Stimulated activated naive CD4-positive, alpha-beta T cell treated with Interleukin-2 at 50 U/mL for 16 hours (primary cell): ENCODE data around the gene STXBP3.

Source experiments
- DNase-seq: peaks from one replicate; lab custom pipeline; 2025; lab: John Stamatoyannopoulos, UW

The STXBP3 gene

DNA sequence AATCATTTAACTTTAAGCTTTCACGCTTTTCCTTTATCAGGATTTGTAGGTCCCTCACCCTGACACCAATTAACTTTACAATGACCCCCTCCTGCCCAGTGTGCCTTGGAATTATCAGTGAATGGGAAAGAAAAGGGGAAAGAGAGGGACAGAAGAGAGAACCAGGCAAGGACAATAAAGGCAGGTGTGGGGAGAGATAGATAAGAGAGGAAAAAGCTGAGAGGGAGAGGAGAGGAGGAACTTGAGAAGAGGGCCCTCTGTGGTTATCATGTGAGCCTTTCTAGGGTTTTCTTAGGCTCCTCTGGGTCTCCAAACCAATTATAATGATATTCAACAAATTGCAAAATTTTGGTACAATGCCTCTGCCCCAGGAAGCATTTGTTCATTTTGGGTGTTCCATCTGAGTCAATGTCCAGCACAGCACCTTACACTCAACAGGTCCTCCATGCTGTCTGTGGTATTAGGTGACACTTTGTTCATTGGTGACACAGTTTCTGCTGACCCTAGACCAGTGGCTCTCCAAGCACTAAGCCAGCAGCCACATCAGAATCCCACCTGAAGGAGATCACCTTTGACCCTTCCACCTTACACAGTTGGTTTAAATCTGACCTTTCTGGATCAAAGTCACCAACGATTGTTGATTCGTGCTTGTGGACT is 96.2 kb downstream of the STXBP3 start:
- DNase-seq = no peak

DNA sequence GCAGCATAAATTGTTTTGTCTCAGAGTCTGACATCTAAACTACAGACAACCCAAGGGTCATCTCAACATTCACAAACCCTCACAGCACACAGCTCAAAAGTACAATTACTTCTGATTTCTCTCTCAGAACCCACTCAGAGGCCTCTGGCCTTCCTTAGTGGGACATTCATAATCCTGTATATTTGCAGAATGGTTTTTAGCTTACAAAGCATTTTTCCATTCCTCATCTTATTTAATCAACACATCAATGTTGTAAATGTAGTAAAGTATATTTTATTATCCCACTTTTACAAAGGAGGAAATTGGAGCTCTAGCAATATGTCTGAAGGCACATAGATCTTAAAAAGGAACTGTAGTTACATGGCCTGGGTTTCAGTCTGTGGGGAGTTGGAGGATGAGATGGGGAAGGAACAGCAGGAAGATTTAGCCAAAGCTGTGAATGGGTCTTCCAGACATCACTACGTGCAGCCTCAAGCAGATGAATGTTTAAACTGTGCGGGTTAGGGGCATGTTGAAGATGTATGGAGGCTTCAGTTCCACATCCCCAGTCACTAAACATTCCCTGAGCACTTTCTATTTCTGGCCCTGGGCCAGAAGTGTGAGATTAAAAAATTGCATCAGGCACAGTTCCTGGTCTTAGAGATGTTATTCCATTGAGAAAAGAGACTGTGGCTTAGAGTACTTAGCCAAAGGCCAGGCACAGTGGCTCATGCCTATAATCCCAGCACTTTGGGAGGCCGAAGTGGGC is 97.1 kb downstream of the STXBP3 start:
- DNase-seq = no peak

DNA sequence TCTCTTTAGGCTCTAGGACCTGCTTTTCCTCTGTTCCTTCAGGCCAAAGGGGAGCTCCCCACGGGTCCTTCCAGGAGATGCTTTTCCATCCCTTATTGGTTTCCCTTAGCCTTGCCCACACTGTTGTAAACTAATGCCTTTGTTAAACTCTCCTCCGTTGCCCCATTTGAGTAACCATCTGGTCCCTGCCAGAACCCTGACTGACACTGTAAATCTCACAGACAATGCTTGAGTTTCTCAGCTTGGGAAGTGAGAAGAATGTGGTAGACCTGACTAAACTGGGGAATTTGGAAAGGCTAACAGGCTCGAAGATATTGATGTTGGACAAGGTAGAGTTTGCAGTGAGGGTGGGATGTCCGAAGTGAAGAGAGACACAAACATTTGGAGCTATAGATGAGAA is 99.0 kb downstream of the STXBP3 start:
- DNase-seq = no peak

DNA sequence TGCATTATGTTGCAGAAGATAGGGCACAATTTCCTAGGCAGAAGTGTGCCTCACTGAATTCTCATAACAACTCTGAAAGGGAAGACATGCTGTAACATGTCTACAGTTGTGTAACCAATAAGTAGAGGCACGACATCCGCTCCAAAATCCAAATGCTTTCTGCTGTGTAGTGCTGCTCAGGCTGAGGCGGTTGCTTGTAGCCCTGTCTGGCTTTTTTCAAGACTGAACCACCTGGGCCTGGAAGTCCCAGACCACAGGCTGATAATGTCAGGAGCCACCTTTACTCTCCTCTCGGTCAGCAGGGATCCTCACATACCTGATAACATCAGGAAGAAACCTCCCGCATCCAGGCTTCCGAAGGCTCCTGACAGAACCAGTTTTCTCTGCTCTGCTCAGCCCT is 99.5 kb downstream of the STXBP3 start:
- DNase-seq = no peak

DNA sequence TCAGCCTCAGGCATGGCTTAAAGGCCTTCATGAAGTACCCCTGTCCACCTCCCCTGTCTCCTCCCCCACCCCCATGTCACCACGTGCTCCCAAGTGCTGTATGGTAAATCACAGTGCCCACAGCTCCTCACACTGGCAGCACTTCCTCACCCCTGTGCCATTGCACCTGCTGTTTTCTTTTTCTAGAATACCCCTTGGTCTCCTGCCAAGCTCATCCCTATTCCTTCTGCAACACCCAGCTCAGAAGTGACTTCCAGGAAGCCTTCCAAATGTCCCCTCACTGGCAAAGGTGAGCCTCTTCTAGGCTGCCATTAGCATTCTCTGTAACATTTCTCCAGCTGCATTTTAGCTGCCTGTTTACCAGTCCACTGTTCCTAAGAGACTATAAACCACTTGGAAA is 101.0 kb downstream of the STXBP3 start:
- no peak for DNase-seq

DNA sequence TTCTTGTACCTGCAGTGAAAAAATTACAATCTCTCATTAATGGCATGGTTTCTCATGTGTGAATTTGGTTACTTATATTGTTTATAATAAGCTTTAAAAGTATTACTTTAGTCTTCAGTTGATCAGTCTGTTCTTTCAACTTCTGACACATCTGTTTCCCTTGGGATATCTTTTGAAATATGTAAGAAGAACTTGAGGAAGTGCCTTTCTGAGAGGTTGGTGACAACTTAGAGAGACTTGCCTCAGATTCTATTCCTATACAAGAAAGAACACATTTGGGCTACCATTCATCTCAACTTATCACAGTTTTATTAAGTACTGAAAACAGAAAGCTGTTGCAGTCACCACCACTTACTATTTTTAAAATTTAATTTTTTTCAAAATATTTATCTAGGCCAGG is 102.3 kb downstream of the STXBP3 start:
- no peak for DNase-seq

DNA sequence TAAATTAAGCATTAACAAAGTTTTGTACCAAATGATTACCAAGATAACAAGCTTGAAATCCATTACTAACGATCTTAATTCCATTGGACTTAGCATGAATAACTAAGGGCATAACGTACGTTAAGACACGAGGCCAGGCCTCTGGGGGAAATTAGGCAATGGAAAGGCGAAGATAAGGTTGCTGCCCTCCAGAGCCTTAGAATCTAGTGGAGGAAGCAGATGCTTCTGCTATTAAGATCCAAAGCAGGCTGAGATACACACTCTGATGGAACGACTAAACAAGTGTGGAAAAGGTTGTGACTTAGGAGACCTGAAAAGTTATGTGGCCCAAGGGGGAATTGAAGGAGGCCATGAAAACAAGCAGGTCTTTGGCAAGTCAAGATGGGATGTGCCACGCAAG is 104.5 kb downstream of the STXBP3 start:
- DNase-seq = no peak

DNA sequence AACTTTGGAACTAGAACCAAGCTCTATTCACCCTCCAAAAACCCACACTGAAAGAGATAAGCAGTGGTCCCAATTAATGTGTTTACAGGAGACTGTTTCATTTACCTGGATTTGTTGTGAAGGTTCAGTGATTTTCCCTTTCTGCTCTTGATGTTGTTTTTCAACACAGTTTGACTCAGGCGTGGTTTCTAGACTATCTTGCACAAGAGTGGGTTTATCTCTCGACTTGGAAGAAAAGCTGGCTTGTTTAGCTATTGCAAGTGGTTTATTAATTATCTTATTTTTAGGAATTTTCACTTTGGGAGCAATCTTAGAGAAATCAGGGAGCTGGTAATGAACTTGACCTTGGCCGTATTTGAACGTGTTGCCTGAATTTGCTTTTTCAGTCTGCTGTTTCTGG is 105.1 kb downstream of the STXBP3 start:
- DNase-seq = no peak

DNA sequence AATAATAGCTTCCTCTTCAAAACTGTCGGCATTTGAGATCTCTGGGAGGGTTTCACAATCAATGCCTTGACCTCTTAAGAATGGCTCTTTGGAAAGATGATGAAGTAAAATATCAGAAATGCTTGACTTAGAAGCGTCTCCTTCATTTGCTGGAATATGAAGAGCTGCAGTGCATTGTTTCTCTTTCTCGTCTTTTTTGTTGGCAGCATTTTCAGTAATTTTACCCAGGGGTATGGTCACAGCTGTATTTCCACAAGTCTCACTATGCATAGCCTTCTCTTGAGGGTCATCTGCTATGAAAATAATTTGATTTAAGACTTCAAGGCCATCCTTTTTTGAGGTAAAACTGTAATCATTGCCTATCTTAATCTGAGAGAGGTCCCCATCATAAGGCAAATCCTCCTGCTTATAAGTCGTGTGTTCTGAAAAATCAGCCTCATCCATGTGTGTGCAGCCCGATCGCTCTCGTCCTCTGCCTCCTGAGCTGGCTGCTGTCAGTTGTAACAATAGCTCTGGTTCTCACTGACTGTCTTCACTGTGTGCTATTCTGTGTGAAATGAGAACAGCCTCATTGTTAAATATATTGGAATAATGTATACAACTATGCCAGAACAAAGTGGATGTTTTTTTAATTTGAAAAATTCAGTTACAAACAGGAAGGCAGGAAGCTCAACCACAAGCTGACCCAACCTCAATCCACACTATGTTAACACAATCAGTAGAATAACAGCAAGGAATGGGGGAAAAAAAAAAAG is 105.9 kb downstream of the STXBP3 start:
- DNase-seq = no peak

DNA sequence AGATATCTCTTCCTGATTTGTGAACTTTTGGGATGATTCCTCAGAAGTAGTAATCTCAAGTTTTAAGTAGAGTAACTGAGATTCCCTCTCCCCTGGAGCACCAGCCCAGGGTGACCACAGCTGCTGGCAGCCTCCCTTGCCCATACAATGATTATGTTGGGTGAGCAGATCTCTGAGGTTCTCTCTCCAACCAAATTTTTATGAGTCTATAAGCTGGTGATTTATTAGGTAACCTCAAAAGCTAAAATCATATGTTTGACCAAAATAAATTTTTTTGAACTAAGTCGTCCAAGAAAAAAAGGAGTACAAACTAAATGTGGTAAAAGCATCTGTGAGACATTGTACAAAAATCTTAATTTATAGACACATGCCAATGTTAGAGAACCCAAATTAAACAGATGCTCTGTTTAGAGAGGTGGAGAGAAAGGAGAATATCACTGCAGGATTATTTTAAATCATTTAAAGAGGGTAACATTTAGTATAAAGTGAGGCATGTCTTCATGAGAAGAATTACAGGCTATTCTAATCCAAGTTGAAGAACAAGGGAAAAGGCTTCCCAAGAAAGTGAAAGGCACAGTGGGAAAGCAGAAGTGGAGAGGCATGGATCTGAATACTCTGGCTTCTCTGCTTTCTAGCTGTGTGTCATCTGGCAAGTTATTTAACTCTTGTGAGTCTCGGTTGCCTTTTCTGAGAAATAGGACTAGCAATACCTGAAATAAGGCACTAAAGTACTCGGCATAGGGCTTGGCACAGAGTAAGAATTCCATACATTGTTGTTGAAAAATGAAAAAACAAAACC is 107.9 kb downstream of the STXBP3 start:
- DNase-seq = no peak

DNA sequence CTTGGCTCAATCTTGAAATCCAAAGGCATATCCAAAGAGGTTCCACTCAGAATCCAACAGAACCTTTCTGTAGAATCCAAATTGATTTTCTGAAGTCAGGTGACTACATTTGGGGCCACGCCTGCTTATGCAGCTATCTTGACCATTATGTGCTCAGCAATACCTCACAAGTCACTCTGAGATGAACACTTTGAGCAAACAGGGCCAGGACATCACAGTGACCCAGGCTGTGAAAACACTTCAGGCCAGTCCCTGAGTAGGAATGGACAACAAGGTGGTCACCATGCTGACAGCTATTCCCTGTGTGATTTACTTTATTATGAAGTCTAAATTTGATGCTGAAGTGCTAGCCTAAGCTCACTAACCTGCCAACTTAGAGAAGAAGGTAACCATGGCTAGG is 110.5 kb downstream of the STXBP3 start, which contains the start of gene AKNAD1:
TSS of gene AKNAD1 (minus strand) at position 101 of the 400 bp plus-strand sequence. CDS start 4,430 bp downstream, outside the sequence.
- DNase-seq = no peak

DNA sequence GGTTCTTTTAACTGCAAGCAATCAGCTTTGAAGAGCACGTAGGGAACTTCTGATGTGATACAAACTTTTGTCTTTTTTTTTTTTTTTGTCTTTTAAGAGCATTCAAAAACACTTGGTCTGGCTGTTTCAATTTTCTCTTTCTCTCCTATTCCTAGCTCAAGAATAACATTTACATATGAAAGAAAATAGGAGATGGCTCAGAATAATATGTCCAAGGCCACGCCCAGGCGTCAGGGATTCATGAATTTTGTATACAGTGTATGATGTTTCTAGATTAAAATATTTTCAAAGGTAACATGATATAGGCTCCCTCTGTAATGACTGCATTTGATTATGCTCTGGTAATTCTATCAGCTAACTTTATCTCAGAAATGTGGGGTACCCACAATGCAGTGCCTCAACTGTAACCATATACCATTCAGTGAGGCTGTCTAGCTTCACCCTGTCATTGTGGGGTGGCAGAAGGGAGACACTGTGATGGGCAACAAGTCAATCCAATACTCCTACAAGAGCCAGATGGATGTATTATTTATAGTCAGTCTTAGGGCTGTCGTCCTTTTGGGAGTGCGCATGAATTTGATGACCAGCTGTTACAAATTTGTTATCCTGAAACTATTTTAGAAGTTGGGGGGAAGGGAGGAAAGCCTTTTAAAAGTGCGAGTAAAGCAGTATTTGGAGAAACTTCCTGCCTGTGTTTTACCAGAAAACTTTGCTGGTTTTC is 111.9 kb downstream of the STXBP3 start:
- no peak for DNase-seq
